ENCODE measurements around the gene B4GALNT3. TPM values are rescaled to one million over a fixed set of nuclear protein-coding genes. Genes with fewer than 3 reads are reported as not detected.

B4GALNT3 gene
- total and polyA plus RNA-seq, 12 donors, result 14.1 to 58.7 (median 36.5) TPM

GRCh38 chr12:508795-509194 is 49.1 kb downstream of the B4GALNT3 start:
- no peaks in the 10 kb centered on the region for H3K36me3 ChIP-seq
- DNase-seq, result no peak
- intact Hi-C loops (cut with DNase I), result no loop called here
- no peaks in the 10 kb centered on the region for H3K9me3 ChIP-seq
- H3K4me1 ChIP-seq, result peaks cover 0 to 41% (median 21%) of the 10 kb centered on the region in 9 donors
- H3K27me3 ChIP-seq, result no peaks in the 10 kb centered on the region
- no peak overlapping the region for H3K4me3 ChIP-seq
- WGBS, 2 donors, result 59 to 71% methylated on average over 5 of the region's 5 CpGs
- H3K27ac ChIP-seq, result no peak overlapping the region
- peak in 3 of 8 donors; percentile 21 to 32 (median 27) for ATAC-seq
- TF ChIP-seq, protein P1, sequence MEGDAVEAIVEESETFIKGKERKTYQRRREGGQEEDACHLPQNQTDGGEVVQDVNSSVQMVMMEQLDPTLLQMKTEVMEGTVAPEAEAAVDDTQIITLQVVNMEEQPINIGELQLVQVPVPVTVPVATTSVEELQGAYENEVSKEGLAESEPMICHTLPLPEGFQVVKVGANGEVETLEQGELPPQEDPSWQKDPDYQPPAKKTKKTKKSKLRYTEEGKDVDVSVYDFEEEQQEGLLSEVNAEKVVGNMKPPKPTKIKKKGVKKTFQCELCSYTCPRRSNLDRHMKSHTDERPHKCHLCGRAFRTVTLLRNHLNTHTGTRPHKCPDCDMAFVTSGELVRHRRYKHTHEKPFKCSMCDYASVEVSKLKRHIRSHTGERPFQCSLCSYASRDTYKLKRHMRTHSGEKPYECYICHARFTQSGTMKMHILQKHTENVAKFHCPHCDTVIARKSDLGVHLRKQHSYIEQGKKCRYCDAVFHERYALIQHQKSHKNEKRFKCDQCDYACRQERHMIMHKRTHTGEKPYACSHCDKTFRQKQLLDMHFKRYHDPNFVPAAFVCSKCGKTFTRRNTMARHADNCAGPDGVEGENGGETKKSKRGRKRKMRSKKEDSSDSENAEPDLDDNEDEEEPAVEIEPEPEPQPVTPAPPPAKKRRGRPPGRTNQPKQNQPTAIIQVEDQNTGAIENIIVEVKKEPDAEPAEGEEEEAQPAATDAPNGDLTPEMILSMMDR (IDR thresholded peaks at IDR 0.05), result no peak

DNA sequence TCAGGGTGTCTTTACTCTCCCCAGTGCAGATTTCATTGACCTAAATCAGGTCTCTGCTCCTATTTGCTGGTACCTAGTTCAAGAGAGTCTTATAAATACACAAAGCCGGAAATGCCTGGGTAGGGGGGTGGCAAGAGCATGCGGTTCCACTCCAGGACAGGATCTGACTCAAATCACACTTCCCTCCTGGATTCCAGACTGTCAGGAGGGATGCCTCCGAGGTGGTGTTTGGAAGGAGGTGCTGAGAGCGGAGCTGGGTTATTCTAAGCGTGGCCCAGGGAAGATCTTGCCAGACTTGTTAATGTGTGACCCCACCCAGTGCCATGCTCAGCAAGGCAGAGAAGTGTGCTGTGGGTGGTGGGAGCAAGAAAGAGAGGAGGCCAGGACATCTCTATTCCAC is 49.8 kb downstream of the B4GALNT3 start:
- ATAC-seq, result peak in 7 of 8 donors; percentile 54 to 77 (median 73)
- H3K36me3 ChIP-seq, result no peaks in the 10 kb centered on the region
- intact Hi-C loops (cut with DNase I), result no loop called here
- 7 to 13% methylated on average over 5 of the region's 5 CpGs for WGBS, 2 donors
- H3K9me3 ChIP-seq, result no peaks in the 10 kb centered on the region
- TF ChIP-seq, protein P1 (IDR thresholded peaks at IDR 0.05), result no peak
- peak overlapping the region in 5 of 10 donors; percentile 1 to 46 (median 15) for H3K27ac ChIP-seq
- no peak for DNase-seq
- H3K27me3 ChIP-seq, result no peaks in the 10 kb centered on the region
- H3K4me3 ChIP-seq, result no peak overlapping the region
- H3K4me1 ChIP-seq, result peaks cover 0 to 40% (median 21%) of the 10 kb centered on the region in 9 donors

DNA sequence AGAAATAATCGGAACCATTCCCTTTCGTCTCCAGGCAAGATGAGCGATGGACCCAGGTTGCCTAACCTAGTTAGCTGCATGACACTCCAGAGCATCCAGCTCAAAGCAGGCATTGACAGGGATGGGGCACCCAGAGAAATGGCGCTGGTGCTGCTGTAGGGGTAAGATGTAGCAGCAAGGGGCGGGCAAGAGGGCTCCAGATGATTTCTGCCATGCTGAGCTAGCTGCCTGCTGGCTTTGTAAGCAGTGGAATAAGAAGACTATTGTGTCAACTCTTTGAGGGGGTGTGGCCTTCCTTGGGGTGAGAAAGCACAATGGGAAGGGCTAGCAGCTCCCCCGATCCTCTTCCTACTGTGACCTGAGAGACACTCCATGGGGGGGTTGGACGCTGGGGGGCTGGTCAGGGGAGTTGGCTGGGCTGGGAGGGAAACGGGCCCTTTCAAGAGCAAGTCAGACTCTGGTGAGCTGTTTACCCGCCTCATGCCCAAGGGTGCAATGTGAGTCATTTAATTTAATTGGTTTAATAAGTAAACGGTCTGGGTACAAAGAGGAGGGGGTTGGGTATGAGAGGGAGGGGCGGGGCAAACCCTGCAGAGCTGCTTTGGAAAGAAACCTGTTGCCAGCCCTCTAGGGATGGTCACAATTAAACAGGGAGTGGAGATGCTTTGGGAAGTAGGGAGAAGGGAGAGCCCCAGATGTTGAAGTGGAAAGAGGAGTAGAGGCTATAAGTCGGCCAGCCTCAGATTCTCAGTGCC is 50.5 kb downstream of the B4GALNT3 start:
- H3K4me3 ChIP-seq, result no peak overlapping the region
- WGBS, 2 donors, result 43 to 49% methylated on average over 12 of the region's 12 CpGs
- no peaks in the 10 kb centered on the region for H3K9me3 ChIP-seq
- DNase-seq (no peak), ATAC-seq (peak in 6 of 8 donors; percentile 33 to 55 (median 52))
- intact Hi-C loops (cut with DNase I), result no loop called here
- H3K27ac ChIP-seq, result peak overlapping the region in 4 of 10 donors; percentile 1 to 46 (median 8)
- TF ChIP-seq, protein P1 (IDR thresholded peaks at IDR 0.05), result no peak
- H3K4me1 ChIP-seq, result peaks cover 0 to 40% (median 21%) of the 10 kb centered on the region in 9 donors
- no peaks in the 10 kb centered on the region for H3K27me3 ChIP-seq
- no peaks in the 10 kb centered on the region for H3K36me3 ChIP-seq

DNA sequence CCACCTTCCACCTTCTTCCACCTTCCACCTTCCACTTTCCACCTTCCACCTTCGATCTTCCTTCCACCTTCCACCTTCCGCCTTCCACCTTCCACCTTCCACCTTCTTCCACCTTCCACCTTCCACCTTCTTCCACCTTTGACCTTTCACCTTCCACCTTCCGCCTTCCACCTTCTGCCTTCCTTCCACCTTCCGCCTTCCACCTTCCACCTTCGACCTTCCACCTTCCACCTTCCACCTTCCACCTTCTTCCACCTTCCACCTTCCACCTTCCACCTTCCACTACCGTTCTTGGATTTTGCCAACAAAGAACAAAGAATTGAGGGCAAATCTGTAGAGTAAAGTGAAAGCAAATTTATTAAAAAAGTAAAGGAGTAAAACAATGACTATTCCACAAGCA is 53.2 kb downstream of the B4GALNT3 start:
- no peak for DNase-seq
- no peaks in the 10 kb centered on the region for H3K9me3 ChIP-seq

More for the DNA sequence above, 53.2 kb downstream of the B4GALNT3 start:
- H3K27ac ChIP-seq, result no peak overlapping the region
- H3K27me3 ChIP-seq, result peaks cover 0 to 2% (median 0%) of the 10 kb centered on the region in 7 donors
- WGBS, 2 donors, result 96 to 97% methylated on average over 6 of the region's 6 CpGs
- ATAC-seq, result no peak
- no peaks in the 10 kb centered on the region for H3K36me3 ChIP-seq
- peaks cover 0 to 37% (median 17%) of the 10 kb centered on the region in 9 donors for H3K4me1 ChIP-seq
- H3K4me3 ChIP-seq, result no peak overlapping the region
- intact Hi-C loops (cut with DNase I), result no loop called here
- TF ChIP-seq, protein P1 (IDR thresholded peaks at IDR 0.05), result no peak
